Uterus (tissue), 4 donors: Measurements from ENCODE around the gene KCNK18. TPM values are rescaled to one million over a fixed set of nuclear protein-coding genes. Genes with fewer than 3 reads are reported as not detected.
A peak's percentile ranks its signal among the peaks of the same experiment; 100 is the strongest.

ENCODE experiments used
- DNase-seq, 2 donors: peaks; one replicate each; pipeline ENCODE4 v3.0.0-alpha.2; 2019 to 2020
- H3K27ac ChIP-seq, 2 donors: fragments of 200-600 bp; sonication (generic); 1 replicate in 1 of 2; 2 replicates in 1 of 2; pipeline ENCODE4 v1.5.1; 2016 to 2018
- H3K27me3 ChIP-seq, 2 donors: fragments of 200-600 bp; sonication (generic); one replicate each; pipeline ENCODE4 v1.5.1; 2018 to 2019; ENCODE audit warnings: control low read depth in 1 of 2
- H3K36me3 ChIP-seq, 2 donors: fragments of 200-600 bp; sonication (generic); one replicate each; pipeline ENCODE4 v1.5.1; 2019; ENCODE audit warnings: control low read depth in 1 of 2
- H3K4me1 ChIP-seq, 2 donors: fragments of 200-600 bp; sonication (generic); one replicate each; pipeline ENCODE4 v1.5.1; 2018 to 2019; ENCODE audit warnings: control low read depth in 1 of 2
- H3K4me3 ChIP-seq, 2 donors: fragments of 200-600 bp; sonication (generic); 1 replicate in 1 of 2; 2 replicates in 1 of 2; pipeline ENCODE4 v1.5.1; 2018 to 2019; ENCODE audit warnings: mild to moderate bottlenecking in 1 of 2
- H3K9me3 ChIP-seq, 2 donors: fragments of 200-600 bp; sonication (generic); one replicate each; pipeline ENCODE4 v1.5.1; 2019; ENCODE audit warnings: control low read depth in 1 of 2
- CTCF ChIP-seq, 4 experiments: fragments of 200-600 bp in 2 of 4; fragments of 450-650 bp in 2 of 4; sonication (generic) in 2 of 4; IDR thresholded peaks; one replicate each; pipeline ENCODE4 v1.5.1; 2016 to 2019; ENCODE audit warnings: antibody characterized with exemption in 4 of 4, mild to moderate bottlenecking in 2 of 4, moderate library complexity in 1 of 4
- POLR2A ChIP-seq, 2 donors: fragments of 450-650 bp; IDR thresholded peaks; one replicate each; pipeline ENCODE4 v1.6.1; 2016; ENCODE audit warnings: antibody characterized with exemption in 2 of 2, mild to moderate bottlenecking in 1 of 2, moderate library complexity in 1 of 2
- intact Hi-C: fragments of 100-400 bp; cut with DNase I; formaldehyde crosslinking; loops from one replicate; pipeline ENCODE4 v1.15.1; 2023; ENCODE audit warnings: low total_unique reads
- total RNA-seq, 4 donors: library from RNA; depleted of rRNA in 3 of 4; stranded (reverse); fragments of >200 nt in 3 of 4; gene quantifications; one replicate each; pipeline versions ENCODE4 v1.1.0 to v1.2.4, GENCODE V29; 2014 to 2023
- donor health status: DM: yes; HTN: yes; CAD: no.

The KCNK18 gene
- total RNA-seq, 4 donors from 2014 or later, result not detected

DNA sequence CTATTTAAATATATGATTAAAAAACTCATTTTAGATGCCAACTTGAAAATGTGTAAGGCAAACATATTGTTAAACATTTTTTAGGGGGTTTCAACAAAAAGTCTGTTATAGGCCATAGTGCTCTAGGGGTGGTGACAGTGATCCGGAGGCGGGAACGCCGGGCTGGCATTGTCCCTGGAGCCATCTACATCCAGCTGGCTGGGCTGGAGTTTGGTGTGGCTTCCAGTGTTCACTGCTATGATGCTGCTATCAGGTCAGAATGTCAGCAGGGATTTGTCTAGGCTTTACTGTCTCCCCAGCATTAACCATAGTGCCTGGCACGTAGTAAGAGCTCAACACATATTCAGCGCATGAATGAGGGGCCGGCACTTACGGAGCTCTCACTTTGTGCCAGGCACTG is 41.8 kb downstream of the KCNK18 start:
- no peak for TF ChIP-seq POLR2A (IDR thresholded peaks at IDR 0.05)
- no peak for TF ChIP-seq CTCF (IDR thresholded peaks at IDR 0.05)
- H3K9me3 ChIP-seq, result no peaks in the 10 kb centered on the region
- H3K27ac ChIP-seq, result no peak overlapping the region
- H3K36me3 ChIP-seq, result no peaks in the 10 kb centered on the region
- intact Hi-C loops, result no loop called here
- H3K4me3 ChIP-seq, result no peak overlapping the region
- DNase-seq, result no peak
- peaks cover 0 to 13% of the 10 kb centered on the region in 2 donors for H3K4me1 ChIP-seq
- peaks cover 0 to 4% of the 10 kb centered on the region in 2 donors for H3K27me3 ChIP-seq

GRCh38 chr10:117239721-117240620 is 42.7 kb downstream of the KCNK18 start:
- H3K4me1 ChIP-seq, result peaks cover 0 to 13% of the 10 kb centered on the region in 2 donors

GRCh38 chr10:117240621-117241529 is 43.6 kb downstream of the KCNK18 start, which contains the start of gene SLC18A2:
Gene SLC18A2, plus strand, starts transcription at chr10:117241114. Its CDS starts 580 bp downstream, at chr10:117241694.
- TF ChIP-seq CTCF (IDR thresholded peaks at IDR 0.05), result no peak
- TF ChIP-seq POLR2A (IDR thresholded peaks at IDR 0.05), result no peak
- H3K27ac ChIP-seq, result no peak within 1 kb of the TSS
- no peak for DNase-seq
- H3K4me3 ChIP-seq, result peak within 1 kb of the TSS in 1 of 2 donors; percentile 26
- H3K36me3 ChIP-seq, result no peaks in the 10 kb centered on the region
- H3K4me1 ChIP-seq, result peaks cover 0 to 13% of the 10 kb centered on the region in 2 donors
- no peaks in the 10 kb centered on the region for H3K9me3 ChIP-seq
- intact Hi-C loops, result no loop called here
- H3K27me3 ChIP-seq, result peaks cover 0 to 4% of the 10 kb centered on the region in 2 donors

More at GRCh38 chr10:117239721-117240620, 42.7 kb downstream of the KCNK18 start:
- no peak for TF ChIP-seq CTCF (IDR thresholded peaks at IDR 0.05)
- no peak for TF ChIP-seq POLR2A (IDR thresholded peaks at IDR 0.05)
- intact Hi-C loops, result no loop called here
- Histone ChIP-seq H3K27ac (no peak overlapping the region), H3K9me3 (no peaks in the 10 kb centered on the region), H3K4me3 (no peak overlapping the region), H3K27me3 (peaks cover 0 to 4% of the 10 kb centered on the region in 2 donors), H3K36me3 (no peaks in the 10 kb centered on the region)
- DNase-seq, result no peak

DNA sequence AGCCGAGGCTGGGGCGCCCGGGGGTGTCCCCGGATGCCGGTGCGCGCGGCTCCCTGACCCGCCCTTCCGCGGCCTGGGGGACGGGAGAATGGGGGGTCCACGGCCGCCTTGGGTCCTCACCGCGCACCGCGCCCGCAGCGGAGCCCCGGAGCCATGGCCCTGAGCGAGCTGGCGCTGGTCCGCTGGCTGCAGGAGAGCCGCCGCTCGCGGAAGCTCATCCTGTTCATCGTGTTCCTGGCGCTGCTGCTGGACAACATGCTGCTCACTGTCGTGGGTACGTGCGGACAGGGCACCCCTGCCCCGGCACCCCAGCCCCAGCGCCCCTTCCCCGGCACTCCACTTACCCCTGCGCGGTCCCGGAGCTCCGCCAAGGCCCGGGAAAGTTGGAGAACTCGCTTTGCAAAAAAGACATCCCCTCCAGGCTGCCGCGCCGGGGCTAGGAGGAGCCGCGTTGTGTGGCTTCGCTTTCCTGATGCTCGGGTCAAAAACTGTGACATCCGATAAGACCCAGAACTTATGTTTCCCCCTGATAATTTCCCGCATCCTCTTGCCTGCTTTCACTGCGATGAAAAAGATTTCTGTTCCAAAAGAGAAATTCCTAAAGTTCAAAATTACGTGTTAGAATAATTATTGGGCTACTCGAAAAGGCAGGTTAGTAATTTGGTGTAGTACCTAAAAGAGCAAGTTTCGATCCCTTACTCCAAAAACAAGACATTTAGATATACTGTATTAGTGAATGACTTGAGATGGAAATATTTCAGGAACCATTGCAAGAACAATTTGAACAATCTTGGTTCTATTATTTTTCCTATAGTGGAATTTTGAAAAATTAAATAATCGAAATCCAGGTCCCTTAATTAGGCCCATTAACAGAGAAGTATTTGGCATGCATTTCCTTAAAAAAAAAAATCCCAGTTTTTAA is 44.5 kb downstream of the KCNK18 start:
- H3K27ac ChIP-seq, result no peak overlapping the region
- peaks cover 0 to 4% of the 10 kb centered on the region in 2 donors for H3K27me3 ChIP-seq
- TF ChIP-seq POLR2A (IDR thresholded peaks at IDR 0.05) (no peak), CTCF (IDR thresholded peaks at IDR 0.05) (no peak)
- peaks cover 0 to 13% of the 10 kb centered on the region in 2 donors for H3K4me1 ChIP-seq
- DNase-seq, result no peak
- H3K9me3 ChIP-seq, result no peaks in the 10 kb centered on the region
- H3K36me3 ChIP-seq, result no peaks in the 10 kb centered on the region
- intact Hi-C loops, result no loop called here
- peak overlapping the region in 1 of 2 donors; percentile 26 for H3K4me3 ChIP-seq
